HL-60/S4 treated with phorbol 12-myristate 13-acetate at 8.2 ng/mL for 4 days and 3 days (cell line): ENCODE data around the gene ANGEL1.

Source experiments
- in situ Hi-C: fragments of 300-500 bp; cut with MboI; formaldehyde crosslinking; loops from 2 replicates; pipeline ENCODE4 v1.15.0; 2022; ENCODE audit warnings: low sequenced_read_pairs

ANGEL1 gene

GRCh38 chr14:76780875-76781647 is 31.6 kb downstream of the ANGEL1 start:
- in situ Hi-C loops = loop anchor here (10.0 kb wide), 1 partner anchor 66 kb away; no protein-coding TSS in a partner anchor

DNA sequence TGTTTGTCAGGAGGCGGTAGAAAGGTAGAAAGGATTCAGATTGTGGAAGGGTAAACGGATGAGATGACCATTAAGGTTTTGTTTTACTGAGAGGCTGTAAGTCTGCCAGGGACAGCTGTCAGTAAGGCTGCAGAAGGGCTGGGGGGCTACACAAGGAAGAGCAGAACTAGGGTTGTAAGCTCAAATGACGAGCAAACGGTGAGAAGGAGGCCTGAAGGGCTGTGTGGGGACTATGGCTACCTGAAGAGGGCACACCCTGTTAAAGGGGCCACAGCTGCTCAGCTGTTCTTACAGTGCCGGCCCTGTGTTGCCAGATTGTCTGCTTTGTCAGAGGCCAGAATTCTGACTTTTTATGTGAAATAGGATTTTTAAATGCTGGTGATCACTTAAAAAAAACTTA is 32.3 kb downstream of the ANGEL1 start:
- in situ Hi-C loops = loop anchor here (10.0 kb wide), 1 partner anchor 66 kb away; no protein-coding TSS in a partner anchor

DNA sequence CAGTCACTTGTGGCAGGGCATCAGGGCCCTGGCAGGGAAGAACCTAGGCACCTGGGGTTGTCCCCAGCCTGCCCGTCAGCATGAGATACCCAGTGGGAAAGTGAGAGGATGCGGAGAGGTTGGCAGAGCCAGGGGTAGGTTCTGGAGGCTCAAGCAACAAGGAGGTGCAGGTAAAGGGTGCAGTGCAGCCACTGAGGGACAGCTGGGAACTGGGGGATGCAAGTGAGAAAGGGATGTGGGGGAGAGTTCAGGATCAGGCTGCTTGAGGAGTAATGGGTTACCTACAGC is 32.7 kb downstream of the ANGEL1 start:
- in situ Hi-C loops = loop anchor here (10.0 kb wide), 1 partner anchor 65 kb away; no protein-coding TSS in a partner anchor

DNA sequence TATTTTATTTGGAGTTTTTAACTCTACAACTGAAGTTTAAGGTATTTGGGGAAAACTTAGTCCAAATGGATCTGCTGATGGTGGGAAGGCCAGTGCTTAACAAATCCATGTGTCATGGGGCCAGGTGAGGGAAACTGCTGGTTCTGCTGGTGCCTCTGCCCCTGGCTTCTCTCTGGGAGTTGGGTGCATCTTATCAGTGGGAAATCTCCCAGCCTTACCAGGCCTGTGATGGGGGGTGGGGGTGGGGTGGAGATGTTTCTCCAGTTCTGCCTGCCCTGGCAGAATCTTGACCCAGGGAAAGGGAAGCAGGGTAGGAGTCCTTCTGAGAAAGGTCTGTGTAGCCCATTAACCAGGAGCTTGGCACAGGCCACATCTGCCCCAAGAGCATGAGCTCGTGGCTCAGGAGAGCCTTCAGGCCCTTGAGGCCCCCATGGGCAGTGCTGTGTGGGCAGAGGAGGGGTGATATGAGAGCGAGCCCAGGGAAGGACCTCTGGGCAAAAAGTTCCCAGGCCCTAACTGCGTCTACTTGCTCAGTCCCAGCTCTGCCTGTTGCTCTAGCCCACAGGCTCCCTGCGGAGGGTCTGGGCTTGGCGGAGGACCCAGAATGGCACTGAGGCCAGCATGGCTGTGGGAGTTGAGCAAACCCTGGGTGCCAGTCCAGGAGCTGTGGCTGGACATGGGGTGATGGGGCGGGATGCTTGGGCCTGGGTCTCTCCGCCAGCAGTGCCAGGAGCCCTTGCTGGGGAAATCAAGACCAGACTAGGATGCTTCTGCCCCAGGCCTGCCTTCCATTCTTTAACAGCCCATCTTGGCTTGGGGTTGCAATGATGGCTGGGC is 33.2 kb downstream of the ANGEL1 start:
- in situ Hi-C loops = loop anchor here (10.0 kb wide), 1 partner anchor 65 kb away; no protein-coding TSS in a partner anchor

DNA sequence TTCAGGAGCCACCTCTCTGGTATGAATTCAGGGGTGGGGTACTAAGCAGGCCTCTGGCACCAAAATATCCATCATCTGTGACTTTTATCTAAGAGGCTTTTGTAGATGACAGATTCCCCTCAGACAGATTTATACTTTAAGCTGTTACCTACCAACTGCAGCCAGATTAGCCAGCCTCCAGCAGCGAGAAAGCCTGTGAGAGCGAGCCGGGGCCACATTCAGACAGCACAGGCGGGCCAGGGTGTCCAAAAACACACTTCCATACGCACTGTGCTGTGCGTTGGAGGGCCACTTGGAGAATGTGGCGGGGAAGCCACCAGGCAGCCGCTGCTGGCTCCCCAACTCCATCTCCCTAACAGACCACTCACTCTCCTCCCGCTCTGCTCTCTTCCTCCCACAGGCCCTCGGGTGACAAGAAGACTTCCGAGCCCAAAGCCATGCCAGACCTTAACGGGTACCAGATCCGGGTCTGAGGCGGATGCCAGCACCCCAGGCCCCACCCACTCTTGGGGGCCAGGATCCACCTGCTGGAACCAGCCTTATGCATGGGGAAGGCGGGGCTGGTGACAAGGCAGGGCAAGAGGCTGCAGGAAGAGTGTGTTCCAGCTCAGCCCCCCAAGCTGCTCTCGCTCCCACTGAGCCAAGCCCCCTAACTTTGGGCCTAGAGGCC is 34.0 kb downstream of the ANGEL1 start:
- in situ Hi-C loops = no loop called here

- in situ Hi-C loops = no loop called here
Measured at GRCh38 chr14:76777721-76778120, 35.0 kb downstream of the ANGEL1 start.

GRCh38 chr14:76776428-76777251 is 36.0 kb downstream of the ANGEL1 start:
- in situ Hi-C loops = no loop called here

DNA sequence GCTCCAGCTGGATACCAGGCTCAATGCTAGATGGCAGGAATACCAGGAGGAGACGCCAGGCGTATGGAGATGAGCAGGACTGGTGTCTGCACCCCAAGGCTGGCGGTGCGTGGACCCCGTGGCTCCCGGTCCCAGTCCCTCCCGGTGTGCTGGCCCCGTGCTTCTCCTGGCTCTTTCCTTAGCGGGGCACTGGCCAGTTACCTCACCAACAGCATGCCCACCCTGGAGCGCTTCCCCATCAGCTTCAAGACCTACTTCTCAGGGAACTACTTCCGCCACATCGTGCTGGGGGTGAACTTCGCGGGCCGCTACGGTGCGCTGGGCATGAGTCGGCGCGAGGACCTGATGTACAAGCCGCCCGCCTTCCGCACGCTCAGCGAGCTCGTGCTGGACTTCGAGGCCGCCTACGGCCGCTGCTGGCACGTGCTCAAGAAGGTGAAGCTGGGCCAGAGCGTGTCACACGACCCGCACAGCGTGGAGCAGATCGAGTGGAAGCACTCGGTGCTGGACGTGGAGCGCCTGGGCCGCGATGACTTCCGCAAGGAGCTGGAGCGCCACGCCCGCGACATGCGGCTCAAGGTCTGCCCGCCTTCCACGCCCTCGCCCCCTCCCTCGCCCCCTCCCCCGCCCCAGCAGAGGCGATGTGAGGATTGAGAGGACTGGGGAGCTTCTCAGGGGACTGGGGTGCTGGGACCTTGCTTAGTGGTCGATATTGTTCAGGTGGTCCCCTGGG is 36.8 kb downstream of the ANGEL1 start:
- in situ Hi-C loops = no loop called here

DNA sequence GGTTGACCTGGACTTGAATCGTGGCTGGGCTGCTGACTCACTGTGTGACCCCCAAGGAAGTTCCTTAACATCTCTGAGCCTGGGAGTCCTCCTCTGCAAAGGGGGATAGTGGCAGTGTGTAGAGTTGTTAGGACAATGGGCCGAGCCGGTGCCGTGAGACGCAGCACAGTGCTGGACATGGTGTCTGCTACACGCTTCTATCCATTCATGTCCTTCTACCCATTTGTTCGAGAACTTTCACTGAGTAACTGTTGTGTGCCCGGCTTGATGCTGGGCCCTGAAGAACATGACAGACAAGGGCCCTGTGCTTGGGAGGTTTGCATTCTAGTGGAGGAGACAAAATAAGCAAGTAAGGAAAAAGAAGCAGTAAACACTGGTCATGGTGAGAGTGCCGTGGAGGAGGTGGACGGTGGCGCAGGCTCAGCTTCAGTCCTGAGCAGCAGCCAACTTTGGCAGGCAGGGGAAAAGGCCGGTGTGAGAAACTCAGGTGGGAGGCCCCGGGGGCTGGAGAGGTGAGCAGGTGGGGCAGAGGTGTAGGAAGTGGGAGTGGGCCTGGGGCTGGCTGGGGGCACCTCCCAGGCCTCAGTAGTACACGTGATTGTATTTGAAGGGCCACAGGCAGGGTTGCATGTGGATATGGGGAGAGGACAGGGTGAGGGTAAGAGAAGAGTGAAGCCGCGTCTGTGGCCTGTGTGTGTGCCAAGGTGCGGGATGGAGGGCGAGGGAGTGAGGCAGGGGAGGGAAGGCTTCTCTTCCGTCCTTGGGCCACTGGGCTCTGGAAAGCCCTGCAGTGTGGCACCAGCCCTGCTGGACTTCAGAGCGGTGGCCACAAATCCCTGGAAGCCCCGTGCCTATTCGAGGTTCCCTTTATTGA is 37.6 kb downstream of the ANGEL1 start:
- in situ Hi-C loops = no loop called here

GRCh38 chr14:76773956-76774820 is 38.5 kb downstream of the ANGEL1 start:
- in situ Hi-C loops = no loop called here

- in situ Hi-C loops = no loop called here
Measured at GRCh38 chr14:76773188-76773885, 39.3 kb downstream of the ANGEL1 start.

DNA sequence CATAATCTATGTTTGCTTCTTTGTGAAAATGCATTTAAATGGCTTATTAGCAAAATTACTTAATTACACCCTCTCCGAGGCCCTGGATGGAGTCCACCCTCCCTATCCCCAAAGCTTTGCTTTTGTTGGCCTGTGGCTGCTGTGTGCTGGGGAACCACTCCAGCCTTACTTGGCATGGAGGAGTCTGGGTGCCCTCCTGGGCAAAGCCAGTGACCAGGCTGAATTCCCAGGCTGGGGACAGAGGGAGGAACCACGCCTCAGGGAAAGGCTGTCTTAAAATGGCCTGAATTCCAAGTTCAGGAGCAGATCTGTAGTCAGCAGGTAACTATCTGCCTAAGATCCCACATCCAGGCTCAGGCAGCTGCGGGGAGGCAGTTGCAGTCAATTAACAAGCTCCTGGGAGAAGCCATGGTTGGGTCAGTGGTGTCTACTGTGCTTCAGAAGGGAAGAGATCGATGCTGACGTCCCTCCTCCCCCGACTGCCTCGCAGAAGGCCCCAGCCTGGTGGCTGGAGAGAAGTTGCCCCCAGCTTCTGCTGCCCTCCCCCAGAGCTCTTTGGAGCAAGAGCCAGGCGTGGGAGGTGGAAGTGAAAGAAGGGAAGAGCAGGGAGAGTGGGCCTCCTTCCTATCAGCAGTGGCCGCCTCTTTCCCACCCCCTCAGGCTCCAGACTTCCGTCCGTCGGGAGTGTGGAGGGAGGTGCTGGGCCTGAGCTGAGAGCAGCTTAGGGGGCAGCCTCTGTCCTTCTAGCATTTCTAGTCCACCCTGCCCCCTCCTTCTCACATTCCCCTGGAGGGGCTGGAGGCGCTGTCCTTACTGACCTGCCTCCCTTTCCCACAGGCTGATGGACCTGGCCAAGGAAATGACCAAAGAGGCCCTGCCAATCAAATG is 40.1 kb downstream of the ANGEL1 start:
- in situ Hi-C loops = no loop called here

DNA sequence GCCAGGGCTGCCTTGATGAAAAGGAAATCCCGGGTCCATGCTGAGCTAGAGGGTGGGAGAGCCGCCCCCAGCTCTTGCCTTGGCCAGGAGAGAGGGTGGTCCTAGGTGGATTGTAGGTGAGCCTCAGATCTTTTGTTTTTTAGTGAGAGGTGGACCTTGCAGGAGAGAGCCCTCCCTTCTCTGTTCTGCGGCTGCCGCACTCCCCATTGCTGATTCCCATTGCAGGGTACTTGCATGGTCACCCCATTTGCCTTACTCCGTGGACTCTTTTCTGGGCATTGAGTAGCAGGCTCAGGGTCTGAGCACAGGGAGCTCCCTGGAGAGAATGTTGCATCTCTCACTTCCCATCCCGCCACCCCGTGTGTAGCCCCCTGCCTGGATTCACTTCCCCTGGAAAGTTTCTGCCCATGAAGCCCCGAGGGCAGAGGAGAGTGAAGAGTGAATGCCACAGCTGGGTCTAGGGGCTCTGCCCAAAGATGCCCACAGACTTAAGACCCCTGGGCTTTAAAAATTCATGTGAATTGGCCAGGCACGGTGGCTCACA is 41.2 kb downstream of the ANGEL1 start:
- in situ Hi-C loops = no loop called here

DNA sequence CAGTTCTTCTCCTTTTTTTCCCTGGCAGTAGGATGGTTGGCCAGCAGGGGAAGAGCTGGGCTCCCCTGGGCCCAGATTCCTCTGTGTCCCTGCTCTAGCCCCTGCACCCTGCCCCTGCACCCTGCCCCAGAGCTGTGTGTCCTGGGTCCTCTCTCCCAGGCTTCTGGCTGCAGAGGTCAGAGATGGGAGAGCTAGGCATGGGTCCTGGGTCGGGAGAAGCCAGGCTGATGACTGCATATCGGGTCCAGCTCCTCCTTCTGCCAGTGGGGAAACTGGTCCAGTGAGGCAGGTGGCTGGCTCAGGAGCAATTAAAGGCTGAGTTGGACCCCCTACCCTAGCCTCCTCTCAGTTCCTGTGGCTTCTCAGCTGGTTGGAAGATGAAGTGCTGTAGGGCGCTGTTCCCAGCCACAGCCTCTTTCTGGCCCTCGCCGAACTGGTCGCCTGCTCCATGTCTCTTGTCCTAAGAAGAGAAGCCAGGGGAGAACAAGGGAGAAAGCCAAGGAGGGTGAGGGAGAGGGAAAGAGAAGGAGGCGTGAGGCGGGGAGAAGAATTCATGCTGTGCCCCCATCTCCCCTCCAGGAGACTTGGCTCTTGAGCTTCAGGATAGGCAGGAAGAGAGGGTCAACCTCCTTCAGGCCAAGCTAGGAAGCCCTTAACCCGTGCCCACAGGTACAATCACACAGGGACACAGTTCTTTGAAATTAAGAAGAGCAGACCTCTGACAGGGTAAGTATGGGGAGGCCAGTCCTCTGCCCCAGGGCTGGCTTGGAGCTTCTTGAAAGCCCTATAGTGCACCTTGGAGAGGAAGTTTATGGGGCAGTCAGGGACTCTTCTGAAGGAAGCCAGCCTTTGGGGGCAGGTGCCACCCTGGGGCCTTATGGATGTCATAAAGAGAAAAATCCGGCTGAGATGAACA is 41.9 kb downstream of the ANGEL1 start:
- in situ Hi-C loops = no loop called here

- in situ Hi-C loops = no loop called here
Measured at GRCh38 chr14:76769636-76770292, 42.9 kb downstream of the ANGEL1 start.
